NB4 (cell line): ENCODE measurements around the gene ARVCF.
A peak's percentile ranks its signal among the peaks of the same experiment; 100 is the strongest.

Source experiments
- DNase-seq: peaks from one replicate; pipeline ENCODE4 v3.0.0; 2010; ENCODE audit warnings: low read depth
- H3K4me3 ChIP-seq: one replicate; pipeline ENCODE4 v1.5.1; 2011; ENCODE audit warnings: mild to moderate bottlenecking, low read depth, low read length, moderate library complexity
- MYC ChIP-seq: IDR thresholded peaks from 2 replicates; pipeline ENCODE4 v1.6.1; 2011; ENCODE audit warnings: low read depth, low read length
- POLR2A ChIP-seq: IDR thresholded peaks from 2 replicates; pipeline ENCODE4 v1.6.1; 2011; ENCODE audit warnings: mild to moderate bottlenecking; ENCODE audit not compliant: insufficient read length; ENCODE audit errors: extremely low read depth
- TF ChIP-seq, protein P1 (sequence below): IDR thresholded peaks from 2 replicates; pipeline ENCODE4 v1.6.1; 2011; ENCODE audit warnings: low read depth, low read length
- TF ChIP-seq, protein P2 (sequence below): IDR thresholded peaks from one replicate; pipeline ENCODE4 v1.5.1; 2012; ENCODE audit warnings: low read depth, low read length

The ARVCF gene

DNA sequence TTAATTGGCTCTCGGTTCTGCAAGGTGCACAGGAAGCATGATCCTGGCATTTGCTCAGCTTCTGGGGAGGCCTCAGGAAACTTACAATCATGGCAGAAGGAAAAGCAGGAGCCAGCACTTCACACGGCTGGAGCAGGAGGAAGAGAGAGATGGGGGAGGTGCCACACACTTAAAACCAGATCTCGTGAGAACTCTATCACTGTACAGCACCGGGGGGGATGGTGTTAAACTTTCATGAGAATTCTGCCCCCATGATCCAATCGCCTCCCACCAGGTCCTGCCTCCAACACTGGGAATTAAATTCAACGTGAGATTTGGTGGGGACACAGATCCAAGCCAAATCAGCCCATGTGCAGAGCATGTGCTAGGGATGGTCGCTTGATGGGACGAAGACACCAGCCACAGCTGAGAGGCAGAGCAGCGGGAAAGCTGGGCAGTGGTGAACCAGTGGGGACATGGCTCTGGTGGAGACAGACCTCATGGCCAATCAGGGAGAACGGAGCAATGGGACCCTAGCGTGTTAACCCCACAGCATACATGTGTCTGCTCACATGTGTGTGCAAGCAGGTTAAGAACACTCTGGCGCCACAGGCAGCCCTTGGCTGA lies 10.5 kb upstream of the ARVCF start:
- TF ChIP-seq, protein P1, sequence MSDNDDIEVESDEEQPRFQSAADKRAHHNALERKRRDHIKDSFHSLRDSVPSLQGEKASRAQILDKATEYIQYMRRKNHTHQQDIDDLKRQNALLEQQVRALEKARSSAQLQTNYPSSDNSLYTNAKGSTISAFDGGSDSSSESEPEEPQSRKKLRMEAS = no peak
- TF ChIP-seq, protein P2, sequence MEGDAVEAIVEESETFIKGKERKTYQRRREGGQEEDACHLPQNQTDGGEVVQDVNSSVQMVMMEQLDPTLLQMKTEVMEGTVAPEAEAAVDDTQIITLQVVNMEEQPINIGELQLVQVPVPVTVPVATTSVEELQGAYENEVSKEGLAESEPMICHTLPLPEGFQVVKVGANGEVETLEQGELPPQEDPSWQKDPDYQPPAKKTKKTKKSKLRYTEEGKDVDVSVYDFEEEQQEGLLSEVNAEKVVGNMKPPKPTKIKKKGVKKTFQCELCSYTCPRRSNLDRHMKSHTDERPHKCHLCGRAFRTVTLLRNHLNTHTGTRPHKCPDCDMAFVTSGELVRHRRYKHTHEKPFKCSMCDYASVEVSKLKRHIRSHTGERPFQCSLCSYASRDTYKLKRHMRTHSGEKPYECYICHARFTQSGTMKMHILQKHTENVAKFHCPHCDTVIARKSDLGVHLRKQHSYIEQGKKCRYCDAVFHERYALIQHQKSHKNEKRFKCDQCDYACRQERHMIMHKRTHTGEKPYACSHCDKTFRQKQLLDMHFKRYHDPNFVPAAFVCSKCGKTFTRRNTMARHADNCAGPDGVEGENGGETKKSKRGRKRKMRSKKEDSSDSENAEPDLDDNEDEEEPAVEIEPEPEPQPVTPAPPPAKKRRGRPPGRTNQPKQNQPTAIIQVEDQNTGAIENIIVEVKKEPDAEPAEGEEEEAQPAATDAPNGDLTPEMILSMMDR = no peak
- no peak for TF ChIP-seq POLR2A
- no peak for TF ChIP-seq MYC
- no peak for DNase-seq
- no peak overlapping the region for H3K4me3 ChIP-seq

DNA sequence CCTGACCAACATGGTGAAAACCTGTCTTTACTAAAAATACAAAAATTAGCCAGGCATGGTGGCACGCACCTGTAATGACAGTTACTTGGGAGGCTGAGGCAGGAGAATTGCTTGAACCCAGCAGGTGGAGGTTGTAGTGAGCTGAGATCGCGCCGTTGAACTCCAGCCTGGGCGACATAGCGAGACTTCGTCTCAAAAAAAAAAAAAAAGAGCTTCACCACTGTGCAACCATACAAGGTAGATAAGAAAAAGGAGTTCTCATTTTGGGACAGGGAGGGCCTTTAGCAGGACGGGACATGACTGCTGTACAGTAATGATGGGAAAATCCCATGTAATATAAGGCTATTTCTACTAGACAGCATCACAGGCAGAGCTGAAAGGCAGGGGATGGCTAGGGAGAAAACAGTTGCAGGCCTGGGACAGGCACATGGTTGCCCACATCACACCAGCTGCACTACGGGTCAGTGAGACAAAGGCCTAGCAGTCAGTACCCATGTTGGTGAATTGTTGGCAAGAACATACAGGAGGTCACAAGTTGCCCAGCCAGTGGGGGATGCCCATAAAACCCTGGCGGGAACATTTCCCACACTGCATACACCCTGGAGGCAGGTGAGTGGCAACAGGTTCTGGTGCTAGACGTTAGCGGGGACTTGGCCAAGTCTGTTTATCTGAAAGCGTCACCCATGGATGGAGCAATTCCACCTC lies 9.7 kb upstream of the ARVCF start:
- TF ChIP-seq MYC = no peak
- no peak overlapping the region for H3K4me3 ChIP-seq
- no peak for DNase-seq

DNA sequence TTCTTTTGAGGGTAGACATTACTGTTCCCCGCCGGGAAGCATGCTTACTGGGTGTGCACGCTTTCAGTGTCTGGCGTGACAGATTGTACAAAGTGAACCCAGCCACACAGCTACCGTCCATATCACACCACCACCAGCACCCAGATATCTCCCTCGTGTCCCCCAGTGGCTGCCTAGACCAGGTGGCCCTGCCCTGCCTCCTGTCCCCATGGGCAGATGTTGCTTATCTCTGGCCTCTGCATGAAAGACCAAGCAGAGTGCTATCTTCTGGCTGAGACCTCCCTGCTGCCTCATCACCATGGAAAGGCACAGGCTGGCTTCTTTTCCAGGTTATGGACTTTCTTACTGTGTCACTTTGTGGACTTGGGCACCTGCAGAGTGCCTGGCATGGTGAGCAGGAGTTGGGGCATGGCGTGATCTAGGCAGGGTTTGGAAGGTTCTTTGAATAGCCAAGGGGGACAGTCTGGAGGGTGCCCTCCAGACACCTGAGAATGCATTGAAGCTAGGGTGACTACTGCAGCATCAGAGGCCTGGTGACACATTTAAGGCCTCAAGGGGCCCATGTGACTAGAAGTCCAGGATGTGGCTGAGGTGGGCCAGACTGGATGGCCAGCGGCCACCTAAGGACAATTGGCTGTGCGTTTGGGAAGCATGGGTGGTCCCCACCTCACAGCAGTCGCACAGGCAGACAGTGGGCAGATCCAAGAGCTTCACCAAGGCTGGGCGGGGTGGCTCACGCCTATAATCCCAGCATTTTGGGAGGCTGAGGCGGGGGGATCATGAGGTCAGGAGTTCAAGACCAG lies 9.0 kb upstream of the ARVCF start:
- no peak for DNase-seq

DNA sequence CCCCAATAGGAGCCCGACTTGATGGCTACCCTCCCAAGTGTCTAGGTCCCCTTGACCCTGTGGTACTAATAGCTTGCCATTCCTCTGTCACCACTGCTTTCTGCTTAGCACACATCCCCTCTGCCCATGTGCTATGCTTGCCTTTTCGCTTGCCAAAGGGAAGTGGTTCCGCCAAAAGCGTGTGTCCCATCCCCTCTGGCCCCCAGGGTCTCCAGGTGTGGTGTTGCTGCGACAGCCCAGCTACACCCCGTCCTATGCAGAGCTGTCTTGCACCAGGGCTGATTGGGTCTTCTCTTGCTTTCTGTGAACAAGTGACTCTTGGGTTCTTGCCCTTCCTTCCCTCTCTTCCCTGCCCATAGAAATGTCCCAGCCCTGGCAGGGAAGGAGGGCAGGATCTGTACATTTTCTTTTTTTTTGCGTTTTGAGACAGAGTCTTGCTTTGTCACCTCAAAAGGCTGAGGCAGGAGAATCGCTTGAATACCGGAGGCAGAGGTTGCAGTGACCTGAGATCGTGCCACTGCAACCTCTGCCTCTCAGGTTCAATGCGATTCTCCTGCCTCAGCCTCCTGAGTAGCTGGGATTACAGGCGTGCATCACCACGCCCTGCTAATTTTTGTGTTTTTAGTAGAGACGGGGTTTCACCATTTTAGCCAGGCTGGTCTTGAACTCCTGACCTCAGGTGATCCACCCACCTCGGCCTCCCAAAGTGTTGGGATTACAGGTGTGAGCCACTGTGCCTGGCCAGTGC lies 8.2 kb upstream of the ARVCF start:
- no peak overlapping the region for H3K4me3 ChIP-seq
- no peak for DNase-seq
- TF ChIP-seq POLR2A (no peak), MYC (no peak)
- TF ChIP-seq, protein P1 = no peak
- TF ChIP-seq, protein P2 = no peak

More for the DNA sequence above, 9.0 kb upstream of the ARVCF start:
- H3K4me3 ChIP-seq = no peak overlapping the region
- TF ChIP-seq MYC = no peak
- TF ChIP-seq, protein P2 = no peak
- TF ChIP-seq, protein P1 = no peak

DNA sequence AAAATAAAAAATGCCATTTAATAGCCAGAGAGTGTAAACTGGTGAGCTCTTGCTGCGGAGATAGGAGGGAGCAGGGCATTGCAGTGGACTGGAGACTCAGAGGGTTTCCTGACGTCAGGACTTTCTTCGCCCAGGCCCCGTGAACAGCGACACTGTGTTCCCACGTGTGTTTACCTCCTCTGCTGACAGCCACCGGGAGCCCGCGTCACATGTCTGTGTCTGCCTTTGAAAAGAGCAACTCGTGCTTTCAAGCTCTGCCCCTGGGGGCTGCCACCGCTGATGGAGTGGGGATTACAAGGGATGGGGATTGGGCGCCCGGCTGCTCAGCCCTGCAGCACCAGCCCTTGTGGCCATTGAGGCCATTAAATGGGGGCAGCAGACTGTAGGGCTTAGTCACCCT lies 7.6 kb upstream of the ARVCF start:
- no peak overlapping the region for H3K4me3 ChIP-seq
- TF ChIP-seq, protein P1 = no peak
- DNase-seq = no peak

DNA sequence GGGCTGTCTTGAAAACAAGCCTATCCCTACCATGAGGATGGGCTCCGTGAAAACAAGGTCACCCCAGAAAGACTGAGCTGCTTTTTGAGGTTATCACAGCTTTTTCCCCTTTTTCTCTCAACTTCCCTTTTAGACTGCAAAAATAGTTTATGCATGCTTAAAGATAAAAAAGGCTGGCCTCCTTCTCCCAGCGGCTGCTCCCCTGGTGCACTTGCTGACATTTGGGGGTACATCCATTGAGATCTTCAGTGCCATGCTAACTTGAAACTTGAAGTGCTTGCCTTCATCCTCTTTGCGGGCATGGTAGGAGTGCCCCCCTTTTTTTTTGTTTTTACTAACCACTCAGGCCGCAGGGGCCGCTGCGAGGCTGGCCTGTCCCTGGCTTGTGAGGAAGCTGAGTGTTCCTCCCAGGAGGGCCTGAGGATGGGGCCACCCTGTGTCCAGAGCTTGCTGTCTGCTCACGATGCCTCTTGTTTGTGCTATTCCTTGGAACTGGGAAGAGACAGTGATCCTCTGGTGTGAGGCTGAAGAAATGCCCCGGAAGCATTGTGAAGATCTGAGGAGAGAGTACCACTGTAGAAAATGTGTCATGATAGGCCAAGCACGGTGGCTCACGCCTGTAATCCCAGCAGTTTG lies 6.5 kb upstream of the ARVCF start:
- no peak for DNase-seq
- TF ChIP-seq, protein P1 = no peak
- TF ChIP-seq MYC (no peak), POLR2A (no peak)
- TF ChIP-seq, protein P2 = no peak
- peak overlapping the region; percentile 11 for H3K4me3 ChIP-seq
